H9 (cell line): ENCODE data around the gene FAM110A. TPM values are rescaled to one million over a fixed set of nuclear protein-coding genes. Genes with fewer than 3 reads are reported as not detected.

Source experiments
- DNase-seq: peaks from one replicate; pipeline ENCODE4 v3.0.0-alpha.2; 2017
- H2AFZ ChIP-seq: one replicate; pipeline ENCODE4 v1.6.1; 2013; ENCODE audit warnings: mild to moderate bottlenecking, low read length, control low read depth, moderate library complexity
- H2AK5ac ChIP-seq: 2 replicates; pipeline ENCODE4 v1.6.1; 2013; ENCODE audit warnings: low read length, control low read depth, mixed read lengths; ENCODE audit not compliant: insufficient read length
- H2BK120ac ChIP-seq: one replicate; pipeline ENCODE4 v1.6.1; 2013; ENCODE audit warnings: low read depth, mild to moderate bottlenecking, low read length, control low read depth, inconsistent platforms; ENCODE audit not compliant: poor library complexity, severe bottlenecking
- H2BK12ac ChIP-seq: 2 replicates; pipeline ENCODE4 v1.6.1; 2013; ENCODE audit warnings: low read length, control low read depth, mixed read lengths, low read depth; ENCODE audit not compliant: insufficient read length
- H2BK15ac ChIP-seq: 2 replicates; pipeline ENCODE4 v1.6.1; 2013; ENCODE audit warnings: low read depth, low read length, control low read depth
- H2BK20ac ChIP-seq: one replicate; pipeline ENCODE4 v1.6.1; 2013; ENCODE audit warnings: low read depth, mild to moderate bottlenecking, low read length, control low read depth, inconsistent platforms; ENCODE audit not compliant: poor library complexity, severe bottlenecking
- H2BK5ac ChIP-seq: 2 replicates; pipeline ENCODE4 v1.6.1; 2013; ENCODE audit warnings: low read length, control low read depth, mixed read lengths; ENCODE audit not compliant: insufficient read length
- H3K14ac ChIP-seq: 2 replicates; pipeline ENCODE4 v1.6.1; 2013; ENCODE audit warnings: low read length, control low read depth; ENCODE audit not compliant: insufficient read depth
- H3K18ac ChIP-seq: 2 replicates; pipeline ENCODE4 v1.6.1; 2013; ENCODE audit warnings: low read depth, mild to moderate bottlenecking, mixed read lengths, low read length, control low read depth; ENCODE audit not compliant: insufficient read length
- H3K23ac ChIP-seq: 2 replicates; pipeline ENCODE4 v1.6.1; 2013; ENCODE audit warnings: low read length, control low read depth, mixed read lengths, low read depth; ENCODE audit not compliant: insufficient read length
- H3K23me2 ChIP-seq: 2 replicates; pipeline ENCODE4 v1.6.1; 2013; ENCODE audit warnings: low read depth, mild to moderate bottlenecking, mixed read lengths, low read length, control low read depth; ENCODE audit not compliant: insufficient read length, poor library complexity, severe bottlenecking
- H3K27ac ChIP-seq: 2 replicates; pipeline ENCODE4 v1.5.1; 2013; ENCODE audit warnings: low read length, control low read depth, mixed read lengths, low read depth; ENCODE audit not compliant: insufficient read length
- H3K27me3 ChIP-seq: 2 replicates; pipeline ENCODE4 v1.6.1; 2013; ENCODE audit warnings: low read length, control low read depth, inconsistent platforms; ENCODE audit not compliant: insufficient read depth
- H3K4ac ChIP-seq: 2 replicates; pipeline ENCODE4 v1.6.1; 2013; ENCODE audit warnings: low read depth, mild to moderate bottlenecking, control low read depth, inconsistent platforms, low read length, moderate library complexity
- H3K4me1 ChIP-seq: 2 replicates; pipeline ENCODE4 v1.6.1; 2013; ENCODE audit warnings: low read length, control low read depth, inconsistent platforms; ENCODE audit not compliant: insufficient read depth
- H3K4me2 ChIP-seq: 2 replicates; pipeline ENCODE4 v1.6.1; 2013; ENCODE audit warnings: low read length, control low read depth, mixed read lengths; ENCODE audit not compliant: insufficient read length, insufficient read depth
- H3K56ac ChIP-seq: 2 replicates; pipeline ENCODE4 v1.6.1; 2013; ENCODE audit warnings: low read depth, mild to moderate bottlenecking, mixed read lengths, low read length, control low read depth; ENCODE audit not compliant: insufficient read length
- H3K79me1 ChIP-seq: 2 replicates; pipeline ENCODE4 v1.6.1; 2013; ENCODE audit warnings: low read depth, mild to moderate bottlenecking, moderate library complexity, low read length, control low read depth, inconsistent platforms; ENCODE audit not compliant: insufficient read depth, poor library complexity, severe bottlenecking
- H3K79me2 ChIP-seq: 2 replicates; pipeline ENCODE4 v1.6.1; 2013; ENCODE audit warnings: low read length, control low read depth, inconsistent platforms; ENCODE audit not compliant: insufficient read depth
- H3K9ac ChIP-seq: 2 replicates; pipeline ENCODE4 v1.6.1; 2013; ENCODE audit warnings: low read length, control low read depth, mixed read lengths; ENCODE audit not compliant: insufficient read length; ENCODE audit errors: extremely low read depth
- H3K9me3 ChIP-seq: one replicate; pipeline ENCODE4 v1.6.1; 2013; ENCODE audit warnings: low read depth, low read length, inconsistent platforms; ENCODE audit not compliant: control insufficient read depth
- H3T11ph ChIP-seq: one replicate; pipeline ENCODE4 v1.6.1; 2013; ENCODE audit warnings: mild to moderate bottlenecking, low read length, control low read depth, inconsistent platforms
- H4K20me1 ChIP-seq: one replicate; pipeline ENCODE4 v1.6.1; 2013; ENCODE audit not compliant: control insufficient read depth, insufficient read length, insufficient read depth
- H4K5ac ChIP-seq: 2 replicates; pipeline ENCODE4 v1.6.1; 2013; ENCODE audit warnings: low read depth, mild to moderate bottlenecking, mixed read lengths, low read length, control low read depth; ENCODE audit not compliant: insufficient read length
- H4K8ac ChIP-seq: replicated peaks from 2 replicates; pipeline ENCODE4 v1.6.1; 2013; ENCODE audit warnings: low read length, control low read depth, mixed read lengths, low read depth; ENCODE audit not compliant: insufficient read length
- H4K91ac ChIP-seq: 2 replicates; pipeline ENCODE4 v1.6.1; 2013; ENCODE audit warnings: low read depth, mild to moderate bottlenecking, moderate library complexity, mixed read lengths, low read length, control low read depth; ENCODE audit not compliant: insufficient read length
- H3K27ac Mint-ChIP-seq, 3 experiments: 2 replicates in 2 of 3; 3 replicates in 1 of 3; pipeline ENCODE4 v1.8.0; 2020 to 2021; ENCODE audit warnings: mixed read lengths in 3 of 3, mild to moderate bottlenecking in 1 of 3, moderate library complexity in 1 of 3
- H3K27me3 Mint-ChIP-seq: 2 replicates; pipeline ENCODE4 v1.8.0; 2021; ENCODE audit warnings: low read depth, mild to moderate bottlenecking, moderate library complexity, mixed read lengths
- H3K36me3 Mint-ChIP-seq, 3 experiments: 2 replicates in 2 of 3; 3 replicates in 1 of 3; pipeline ENCODE4 v1.8.0; 2020 to 2021; ENCODE audit warnings: low read depth in 3 of 3, mixed read lengths in 3 of 3; ENCODE audit not compliant: insufficient read depth in 1 of 3
- H3K4me1 Mint-ChIP-seq, 2 experiments: 2 replicates each; pipeline ENCODE4 v1.8.0; 2020; ENCODE audit warnings: mixed read lengths in 2 of 2
- H3K4me3 Mint-ChIP-seq, 2 experiments: 2 replicates in 1 of 2; 3 replicates in 1 of 2; pipeline ENCODE4 v1.8.0; 2020 to 2021; ENCODE audit warnings: mild to moderate bottlenecking in 2 of 2, mixed read lengths in 2 of 2, moderate library complexity in 1 of 2
- H3K9me3 Mint-ChIP-seq, 2 experiments: 2 replicates in 1 of 2; 3 replicates in 1 of 2; pipeline ENCODE4 v1.8.0; 2020; ENCODE audit warnings: mild to moderate bottlenecking in 2 of 2, mixed read lengths in 2 of 2, moderate library complexity in 1 of 2
- CTCF ChIP-seq: fragments of 200-600 bp; sonication (generic); conservative IDR thresholded peaks from 3 replicates; pipeline ENCODE4 v1.8.0; 2021; ENCODE audit warnings: antibody characterized with exemption, mild to moderate bottlenecking
- WGBS: extraction: QIAGEN DNeasy Blood & Tissue Kit; methylation state at CpG from one replicate; pipeline ENCODE4 v1.1.7; 2013; ENCODE audit warnings: missing lambda C conversion rate, low lambda C conversion rate, mixed read lengths; ENCODE audit not compliant: insufficient read length; ENCODE audit errors: extremely low coverage; 5-methylcytosine and 5-hydroxymethylcytosine counted together
- total RNA-seq: library from RNA; stranded (reverse); gene quantifications from 2 replicates; pipeline ENCODE4 v1.2.1, GENCODE V29; 2021

Gene FAM110A
- total RNA-seq, 1 experiment from 2014 or later = 10.3 TPM

DNA sequence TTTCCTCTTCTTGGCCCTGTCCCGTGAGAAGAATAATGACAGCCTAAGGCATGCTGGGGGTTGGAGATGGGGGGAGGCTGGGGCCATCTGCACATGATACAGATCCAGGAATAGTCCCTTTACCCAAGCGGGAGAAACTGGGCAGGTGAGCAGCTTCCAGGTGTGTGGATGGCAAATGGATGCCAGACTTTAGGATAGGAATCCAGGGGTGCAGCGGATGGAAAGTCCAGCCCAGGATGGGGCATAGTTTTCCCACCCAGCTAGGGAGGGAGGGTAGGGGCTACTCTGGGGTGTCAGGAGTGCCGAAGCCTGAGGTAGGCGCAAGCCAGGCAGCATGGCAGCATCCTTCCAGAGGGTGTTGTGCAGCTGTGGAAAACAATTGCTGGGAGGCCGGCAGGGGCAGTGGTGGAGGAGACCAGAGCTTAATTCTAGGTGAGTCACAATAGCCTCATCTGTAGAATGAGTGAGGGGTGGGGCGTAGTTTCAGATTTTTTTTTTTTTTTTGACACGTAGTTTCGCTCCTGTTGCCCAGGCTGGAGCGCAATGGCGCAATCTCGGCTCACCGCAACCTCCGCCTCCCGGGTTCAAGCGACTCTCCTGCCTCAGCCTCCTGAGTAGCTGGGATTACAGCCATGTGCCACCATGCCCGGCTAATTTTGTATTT, 15.4 kb upstream of the FAM110A start:
- Histone ChIP-seq H3K4me1 (no peaks in the 10 kb centered on the region), H3K23ac (no peak overlapping the region), H4K91ac (no peak overlapping the region), H3K79me1 (no peaks in the 10 kb centered on the region), H3K9ac (no peak overlapping the region), H3K27ac (no peak overlapping the region), H2BK20ac (no peak overlapping the region), H2AFZ (no peak overlapping the region), H3K14ac (no peak overlapping the region), H2AK5ac (no peak overlapping the region), H4K8ac (no peak overlapping the region), H2BK12ac (no peak overlapping the region), H3K56ac (no peak overlapping the region), H3K79me2 (no peaks in the 10 kb centered on the region), H2BK5ac (no peak overlapping the region), H3K27me3 (no peaks in the 10 kb centered on the region), H2BK15ac (no peak overlapping the region), H4K5ac (no peak overlapping the region), H3K23me2 (no peaks in the 10 kb centered on the region), H3K4ac (no peak overlapping the region), H3K9me3 (no peaks in the 10 kb centered on the region), H3T11ph (no peak overlapping the region), H3K4me2 (no peak overlapping the region), H4K20me1 (no peaks in the 10 kb centered on the region), H3K18ac (no peak overlapping the region), H2BK120ac (no peak overlapping the region)
- Mint-ChIP-seq H3K9me3 (peaks cover 5 to 12% of the 10 kb centered on the region in 2 experiments; a peak in 4 of 5 replicates), H3K36me3 (peaks cover 0 to 4% (median 0%) of the 10 kb centered on the region in 3 experiments; a peak in 2 of 7 replicates), H3K27ac (peak overlapping the region in 1 of 3 experiments; percentile 66; a peak in 2 of 7 replicates), H3K4me1 (peaks cover 3 to 15% of the 10 kb centered on the region in 2 experiments), H3K4me3 (no peak overlapping the region), H3K27me3 (no peaks in the 10 kb centered on the region; the same call in 1 of the 2 replicates)
- no peak for DNase-seq
- WGBS = no CpG with 5 or more reads among the region's 17 CpGs
- TF ChIP-seq CTCF = no peak
